DMS79 treated with DMSO at 0.1 percent for 48 hours (cell line): ENCODE measurements around the gene ZNF821.
"Not testable (repeated sequence)": the region's sequence is repeated elsewhere in the genome, so short reads cannot be mapped to it uniquely, and the experiment has no call there.

ENCODE experiments used
- DNase-seq: peaks from one replicate; lab custom pipeline; 2025; lab: John Stamatoyannopoulos, UW

Gene ZNF821, protein sequence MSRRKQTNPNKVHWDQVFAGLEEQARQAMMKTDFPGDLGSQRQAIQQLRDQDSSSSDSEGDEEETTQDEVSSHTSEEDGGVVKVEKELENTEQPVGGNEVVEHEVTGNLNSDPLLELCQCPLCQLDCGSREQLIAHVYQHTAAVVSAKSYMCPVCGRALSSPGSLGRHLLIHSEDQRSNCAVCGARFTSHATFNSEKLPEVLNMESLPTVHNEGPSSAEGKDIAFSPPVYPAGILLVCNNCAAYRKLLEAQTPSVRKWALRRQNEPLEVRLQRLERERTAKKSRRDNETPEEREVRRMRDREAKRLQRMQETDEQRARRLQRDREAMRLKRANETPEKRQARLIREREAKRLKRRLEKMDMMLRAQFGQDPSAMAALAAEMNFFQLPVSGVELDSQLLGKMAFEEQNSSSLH

GRCh38 chr16:71883849-71884638 lies at the start of gene ZNF821:
ZNF821 (minus strand) TSS chr16:71884182; CDS start chr16:71879946, 4,236 bp downstream.
- peak; percentile 30 for DNase-seq

DNA sequence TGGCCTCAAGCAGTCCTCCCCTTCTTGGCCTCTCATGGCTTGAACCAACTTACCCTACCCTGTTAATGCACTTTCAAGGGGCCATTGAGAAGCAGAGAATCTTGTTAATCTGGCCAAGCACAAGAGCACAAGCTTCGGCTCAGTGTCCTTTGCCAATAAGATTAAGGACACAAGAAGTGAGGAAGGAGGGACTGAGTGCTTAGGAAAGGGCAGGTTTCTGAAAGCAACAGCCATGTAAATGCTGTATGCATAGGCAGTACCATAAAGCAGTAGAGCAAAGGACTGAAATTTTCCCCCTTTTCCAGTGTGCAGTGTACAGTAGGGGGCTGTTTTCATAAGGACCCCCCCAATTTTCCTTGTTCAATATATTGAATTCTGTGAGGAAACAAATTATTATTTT lies 49.0 kb upstream of the ZNF821 start:
- DNase-seq, result no peak

- DNase-seq, result no peak
Observed at GRCh38 chr16:71931599-71931998, 47.6 kb upstream of the ZNF821 start.

DNA sequence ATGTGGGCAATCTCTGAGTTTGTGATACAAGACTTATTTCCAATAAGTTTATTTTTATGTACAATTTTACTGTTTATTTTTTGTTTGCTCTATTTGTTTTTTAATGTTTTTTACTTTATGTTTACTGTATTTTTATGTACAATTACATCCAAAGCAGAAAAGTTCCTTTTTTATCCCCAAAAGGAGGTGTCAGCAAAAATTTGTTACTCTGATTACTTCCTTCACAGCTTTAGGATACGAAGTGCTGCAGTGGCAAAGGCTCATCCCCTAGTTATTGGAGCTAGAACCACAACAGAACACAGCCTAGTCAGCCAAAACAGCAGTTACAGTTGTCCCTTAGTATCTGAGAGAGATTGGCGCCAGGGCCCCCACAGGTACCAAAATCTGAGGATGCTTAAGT lies 47.0 kb upstream of the ZNF821 start:
- no peak for DNase-seq

DNA sequence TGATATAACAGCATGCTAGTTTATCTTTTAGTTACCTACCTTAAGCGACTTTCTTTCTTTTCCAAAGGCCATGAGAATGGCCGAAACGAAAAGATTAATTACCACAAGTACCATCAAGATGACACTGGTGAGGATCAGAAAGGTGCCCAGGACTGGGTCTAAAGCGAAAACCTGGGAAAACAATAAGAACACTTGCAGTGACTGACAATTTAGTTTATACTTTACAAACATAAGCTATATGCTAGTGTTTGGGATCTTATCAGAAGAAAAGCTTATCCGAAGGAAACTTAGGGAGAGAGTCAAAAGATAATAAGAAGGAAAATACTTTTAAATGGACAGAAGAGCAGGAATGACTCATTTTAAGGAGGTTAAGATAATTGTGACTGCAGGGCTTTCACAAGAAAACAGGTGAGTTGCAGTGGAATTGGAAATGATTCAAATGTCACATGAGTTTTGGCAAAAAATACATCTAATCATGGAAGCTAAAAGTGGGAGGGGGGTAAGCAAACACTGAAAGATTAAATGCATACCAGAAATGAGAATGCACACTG lies 46.1 kb upstream of the ZNF821 start:
- DNase-seq, result no peak

GRCh38 chr16:71929048-71929447 lies 45.1 kb upstream of the ZNF821 start:
- DNase-seq, result no peak

GRCh38 chr16:71927787-71928186 lies 43.8 kb upstream of the ZNF821 start:
- DNase-seq, result no peak

DNA sequence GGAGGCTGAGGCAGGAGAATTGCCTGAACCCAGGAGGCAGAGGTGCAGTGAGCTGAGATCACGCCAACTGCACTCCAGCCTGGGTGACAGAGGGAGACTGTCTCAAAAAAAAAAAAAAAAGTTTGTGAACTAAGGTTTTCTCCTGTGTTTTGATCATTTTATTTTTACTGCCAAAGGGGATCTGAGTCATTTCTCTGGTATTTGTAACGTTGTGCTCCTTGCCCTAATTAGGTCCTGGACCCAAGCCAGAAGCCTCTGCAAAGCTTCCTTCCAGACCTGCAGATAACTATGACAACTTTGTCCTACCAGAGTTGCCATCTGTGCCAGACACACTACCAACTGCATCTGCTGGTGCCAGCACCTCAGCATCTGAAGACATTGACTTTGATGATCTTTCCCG lies 43.4 kb upstream of the ZNF821 start:
- no peak for DNase-seq

DNA sequence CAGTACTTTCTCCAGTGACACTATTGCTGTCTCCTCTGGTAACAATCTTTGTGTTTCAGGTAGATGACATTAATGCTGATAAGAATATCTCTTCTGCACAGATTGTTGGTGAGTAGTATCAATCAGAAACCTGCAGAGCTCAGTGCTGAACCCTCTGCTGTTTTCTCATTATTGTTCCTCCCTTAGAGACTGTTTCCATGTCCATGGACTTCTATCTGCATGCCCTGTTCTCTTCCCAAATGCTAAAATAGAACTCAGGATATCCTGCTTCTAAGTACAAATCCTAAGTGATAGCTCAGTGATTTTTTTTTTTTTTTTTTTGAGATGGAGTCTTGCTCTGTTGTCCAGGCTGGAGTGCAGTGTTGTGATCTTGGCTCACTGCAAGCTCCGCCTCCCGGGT lies 40.7 kb upstream of the ZNF821 start:
- no peak for DNase-seq

GRCh38 chr16:71923941-71924690 lies 40.1 kb upstream of the ZNF821 start:
- DNase-seq, result no peak

DNA sequence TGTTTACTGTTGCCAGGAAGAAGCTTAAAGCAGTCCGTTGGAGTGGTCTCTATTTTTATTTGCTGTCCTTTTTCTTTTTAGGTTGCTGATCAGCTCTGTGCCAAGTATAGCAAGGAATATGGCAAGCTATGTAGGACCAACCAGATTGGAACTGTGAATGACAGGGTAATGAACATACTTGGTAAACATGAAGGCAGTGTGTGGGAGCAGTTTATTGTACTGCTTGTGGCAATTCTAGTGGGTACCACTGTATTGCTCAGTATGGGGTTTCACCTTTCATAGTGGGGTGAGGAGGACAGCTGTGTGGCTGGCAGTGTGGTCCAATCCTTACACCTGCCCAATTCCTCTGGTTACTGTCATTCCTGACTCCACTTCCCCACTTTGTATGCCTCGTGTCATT lies 36.7 kb upstream of the ZNF821 start:
- DNase-seq, result no peak

DNA sequence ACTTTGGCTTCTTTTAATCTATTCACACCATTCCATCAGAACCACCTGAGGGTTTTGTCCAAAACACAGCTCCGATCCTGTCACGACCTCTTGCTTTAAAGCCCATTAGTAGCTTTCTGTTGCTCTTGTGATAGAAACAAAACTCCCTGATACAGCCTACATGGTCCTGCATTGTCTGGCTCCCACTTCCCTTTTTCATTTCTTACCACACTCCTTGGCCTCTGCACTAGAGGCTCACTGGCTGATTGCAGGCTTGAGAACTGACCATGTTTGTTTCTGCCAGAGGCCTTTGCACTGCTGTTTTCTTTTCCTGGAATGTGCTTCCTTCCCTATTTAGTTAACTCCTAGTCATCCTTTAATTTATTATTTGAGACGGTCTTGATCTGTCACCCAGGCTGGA lies 35.1 kb upstream of the ZNF821 start:
- no peak for DNase-seq

DNA sequence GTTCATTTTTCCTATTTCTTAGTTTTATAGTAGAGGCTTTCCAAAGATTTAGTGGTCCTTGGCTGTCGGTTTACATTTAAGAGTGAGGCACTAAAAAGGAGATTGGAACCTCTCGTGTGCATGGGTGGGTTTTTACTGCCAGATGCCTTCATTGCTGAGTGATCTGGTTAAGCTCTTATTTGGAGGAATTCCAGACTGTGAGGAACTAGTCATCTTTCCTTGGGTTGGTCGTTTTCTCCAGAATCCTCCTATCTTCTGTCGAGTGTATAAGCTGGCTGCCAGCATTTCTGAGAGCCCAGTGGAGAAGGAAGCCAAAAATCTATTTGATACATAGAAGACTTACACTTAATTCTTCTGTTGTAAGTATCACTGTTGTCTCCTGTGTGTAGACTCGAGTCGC lies 33.9 kb upstream of the ZNF821 start:
- DNase-seq, result no peak

DNA sequence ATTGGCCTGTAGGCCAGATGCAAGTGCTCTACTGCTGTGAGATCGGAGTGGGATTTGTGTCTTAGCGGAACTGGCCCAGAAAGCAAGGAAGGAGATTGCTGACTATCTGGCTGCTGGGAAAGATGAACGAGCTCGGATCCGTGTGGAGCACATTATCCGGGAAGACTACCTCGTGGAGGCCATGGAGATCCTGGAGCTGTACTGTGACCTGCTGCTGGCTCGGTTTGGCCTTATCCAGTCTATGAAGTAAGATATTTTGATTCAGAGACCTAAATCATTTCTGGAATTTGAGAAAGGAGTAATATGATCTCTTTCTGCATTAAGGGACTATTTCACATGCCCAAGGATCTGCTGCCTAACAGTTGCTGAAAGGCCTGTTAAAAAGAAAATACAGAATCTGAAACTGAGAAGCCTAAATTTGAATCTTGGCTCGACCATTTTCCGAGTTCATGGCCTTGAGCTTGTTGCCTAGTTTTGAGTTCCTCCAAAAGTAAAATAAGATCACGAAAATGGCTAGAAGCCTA lies 32.5 kb upstream of the ZNF821 start:
- no peak for DNase-seq

DNA sequence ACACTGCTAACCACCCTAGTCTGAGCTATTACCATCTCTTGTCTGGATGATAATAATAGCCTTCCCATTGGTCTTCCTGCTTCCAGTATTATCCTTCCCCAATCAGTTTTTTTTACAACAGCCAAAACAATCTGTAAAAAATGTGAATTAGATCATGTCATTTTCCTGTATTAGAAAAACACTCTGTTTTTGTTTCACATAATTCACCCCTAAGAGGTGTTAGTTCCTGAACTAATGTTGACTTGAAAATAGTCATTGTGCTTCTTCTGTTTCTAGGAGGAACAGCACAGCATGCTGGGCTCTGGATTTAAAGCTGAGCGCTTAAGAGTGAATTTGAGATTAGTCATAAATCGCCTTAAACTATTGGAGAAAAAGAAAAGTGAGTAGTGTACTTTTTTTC lies 31.4 kb upstream of the ZNF821 start:
- DNase-seq, result no peak

DNA sequence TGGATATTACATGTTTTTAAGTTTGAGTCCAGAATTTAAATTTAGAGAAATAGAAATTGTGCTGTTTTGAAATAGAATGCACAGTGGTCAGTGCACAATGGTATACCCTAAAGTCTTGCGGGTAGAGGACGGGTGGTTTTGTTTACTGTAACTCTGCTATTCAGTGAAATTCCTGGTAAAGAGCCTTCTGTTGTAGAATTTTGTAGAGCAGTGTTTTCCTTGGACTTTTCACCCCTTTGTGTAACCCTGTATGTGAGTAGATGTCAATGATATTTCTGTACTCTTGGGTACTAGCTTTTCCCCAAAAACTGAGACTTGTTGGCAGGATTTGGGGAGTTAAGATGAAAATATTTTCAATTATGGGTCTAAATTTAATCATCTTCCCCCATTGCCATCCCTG lies 30.8 kb upstream of the ZNF821 start:
- DNase-seq, result no peak

DNA sequence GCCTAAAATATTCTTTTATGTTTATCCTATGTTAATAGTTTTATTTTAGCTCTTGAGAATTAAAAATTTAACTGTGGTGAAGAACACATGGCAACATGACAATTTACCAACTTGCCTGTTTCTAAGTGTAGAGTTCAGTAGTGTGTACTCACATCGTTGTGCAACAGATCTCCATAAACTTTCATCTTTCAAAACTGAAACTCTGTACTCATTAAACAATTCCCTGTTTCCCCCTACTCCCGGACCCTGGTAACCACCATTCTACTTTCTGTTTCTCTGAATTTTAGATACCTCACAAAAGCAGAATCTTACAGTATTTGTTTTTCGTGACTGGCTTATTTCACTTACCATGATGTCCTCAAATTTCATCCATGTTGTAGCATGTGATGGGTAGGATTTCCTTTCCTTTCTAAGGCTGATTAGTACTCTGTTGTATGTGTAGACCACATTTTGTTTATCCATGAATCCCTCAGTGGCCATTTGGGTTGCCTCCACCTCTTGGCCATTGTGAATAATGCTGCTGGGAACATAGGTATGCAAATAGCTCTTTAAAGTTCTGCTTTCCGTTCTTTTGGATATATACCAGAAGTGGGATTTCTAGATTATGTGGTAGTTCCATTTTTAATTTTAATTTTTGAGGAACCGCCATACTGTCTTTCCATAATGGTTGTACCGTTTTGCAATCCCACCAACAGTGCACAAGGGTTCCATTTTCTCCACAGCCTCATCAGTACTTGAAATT lies 28.7 kb upstream of the ZNF821 start:
- no peak for DNase-seq

DNA sequence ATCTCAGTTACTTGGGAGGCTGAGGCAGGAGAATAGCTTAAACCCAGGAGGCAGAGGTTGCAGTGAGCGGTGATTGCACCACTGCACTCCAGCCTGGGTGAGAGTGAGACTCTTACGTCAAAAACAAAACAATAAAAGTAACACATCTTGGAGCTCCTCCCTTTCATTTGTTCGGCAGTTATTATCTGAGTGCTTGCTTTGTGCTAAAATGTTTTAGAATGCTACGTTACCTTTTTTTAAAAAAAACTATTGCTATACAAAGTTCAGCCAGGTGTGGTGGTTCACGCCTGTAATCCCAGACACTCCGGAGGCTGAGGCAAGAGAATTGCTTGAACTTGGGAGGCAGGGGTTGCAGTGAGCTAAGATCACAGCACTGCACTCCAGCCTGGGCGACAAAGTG lies 27.1 kb upstream of the ZNF821 start:
- DNase-seq, result no peak

GRCh38 chr16:71905765-71906164 lies 21.8 kb upstream of the ZNF821 start:
- DNase-seq, result not testable (repeated sequence)

- DNase-seq, result no peak
Observed at GRCh38 chr16:71904239-71904638, 20.3 kb upstream of the ZNF821 start.

- DNase-seq, result no peak
Observed at GRCh38 chr16:71903608-71904007, 19.6 kb upstream of the ZNF821 start.
